Measurements from ENCODE around the gene SLC4A1. TPM values are rescaled to one million over a fixed set of nuclear protein-coding genes. Genes with fewer than 3 reads are reported as not detected.
"Not testable (repeated sequence)": the region's sequence is repeated elsewhere in the genome, so short reads cannot be mapped to it uniquely, and the experiment has no call there.

SLC4A1 gene
- total RNA-seq, 2 donors from 2014 or later, result 0.63 TPM; not detected in 1

DNA sequence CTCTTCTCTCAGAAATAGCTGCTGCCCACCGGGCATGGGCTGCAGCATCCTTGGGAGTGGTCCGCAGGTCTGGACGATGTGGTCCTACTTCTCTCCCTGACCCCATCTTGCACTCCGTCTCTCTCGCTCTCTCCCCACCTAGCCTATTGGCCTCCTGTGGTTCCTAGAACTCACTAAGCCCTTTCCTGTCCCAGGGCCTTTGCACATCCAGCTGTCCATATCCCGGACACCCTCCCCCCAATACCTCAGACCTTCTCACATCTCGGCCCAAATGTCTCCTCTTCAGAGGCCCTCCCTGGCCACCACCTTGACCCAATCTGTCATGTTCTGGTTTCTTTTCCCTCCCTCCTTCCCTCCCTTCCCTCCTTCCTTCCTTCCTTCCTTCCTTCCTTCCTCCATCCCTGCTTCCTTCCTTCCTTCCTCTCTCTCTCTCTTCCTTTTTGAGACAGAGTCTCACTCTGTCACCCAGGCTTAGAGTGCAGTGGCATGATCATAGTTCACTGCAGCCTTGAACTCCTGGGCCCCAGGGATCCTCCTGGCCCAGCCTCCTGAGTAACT, 4.5 kb downstream of the SLC4A1 start:
- DNase-seq, result no peak

DNA sequence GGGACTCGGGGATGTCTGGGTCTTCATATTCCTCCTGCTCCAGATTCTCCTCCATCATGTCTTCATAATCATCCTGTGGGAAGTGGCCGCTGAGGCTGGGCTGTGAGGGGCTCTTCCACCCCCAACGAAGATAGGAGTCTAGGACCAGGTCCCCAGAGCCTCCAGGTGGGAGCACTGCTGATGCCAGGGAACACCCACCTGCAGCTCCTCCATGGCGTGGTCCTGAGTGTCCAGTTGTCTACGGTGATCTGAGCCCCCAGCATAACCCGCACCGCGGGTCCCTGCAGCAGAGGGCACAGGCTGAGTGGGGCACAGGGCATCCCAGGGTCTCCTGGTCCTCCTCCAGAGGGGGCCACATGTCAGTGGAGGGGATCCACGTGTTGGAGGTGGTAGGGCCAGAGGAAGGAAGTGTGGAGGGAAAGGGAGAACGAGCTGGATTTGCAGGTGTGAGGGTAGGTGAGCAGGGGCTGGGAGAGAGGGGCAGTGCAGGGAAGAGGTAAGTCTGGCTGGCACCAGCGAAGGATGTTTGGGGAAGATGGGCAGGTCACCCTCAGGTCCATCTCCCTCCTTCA, 5.2 kb downstream of the SLC4A1 start:
- intact Hi-C loops (cut with DNase I), result no loop called here
- DNase-seq (no peak), ATAC-seq (no peak)

More for the DNA sequence above, 4.5 kb downstream of the SLC4A1 start:
- no peak for ATAC-seq
- intact Hi-C loops (cut with DNase I), result no loop called here

DNA sequence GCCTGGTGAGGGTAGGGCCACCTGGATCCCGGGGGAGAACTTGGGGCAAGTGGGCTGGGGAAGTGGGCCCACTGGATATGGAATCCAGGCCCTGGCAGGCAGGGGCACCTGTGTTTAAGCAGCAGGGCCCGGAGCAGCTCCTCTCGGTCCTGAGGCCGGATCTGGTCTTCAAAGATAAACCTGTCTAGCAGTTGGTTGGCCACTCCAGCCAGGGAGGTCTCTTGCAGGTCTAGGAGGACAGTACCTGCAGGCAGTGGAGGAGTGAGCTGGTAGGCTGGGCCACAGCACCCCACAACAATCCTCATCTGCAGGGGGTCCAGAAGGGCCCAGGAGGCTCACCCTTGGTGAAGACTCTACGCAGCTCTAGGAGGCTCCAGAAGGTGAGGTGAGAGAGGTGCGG, 7.6 kb downstream of the SLC4A1 start:
- DNase-seq, result no peak
- intact Hi-C loops (cut with DNase I), result no loop called here
- ATAC-seq, result no peak

DNA sequence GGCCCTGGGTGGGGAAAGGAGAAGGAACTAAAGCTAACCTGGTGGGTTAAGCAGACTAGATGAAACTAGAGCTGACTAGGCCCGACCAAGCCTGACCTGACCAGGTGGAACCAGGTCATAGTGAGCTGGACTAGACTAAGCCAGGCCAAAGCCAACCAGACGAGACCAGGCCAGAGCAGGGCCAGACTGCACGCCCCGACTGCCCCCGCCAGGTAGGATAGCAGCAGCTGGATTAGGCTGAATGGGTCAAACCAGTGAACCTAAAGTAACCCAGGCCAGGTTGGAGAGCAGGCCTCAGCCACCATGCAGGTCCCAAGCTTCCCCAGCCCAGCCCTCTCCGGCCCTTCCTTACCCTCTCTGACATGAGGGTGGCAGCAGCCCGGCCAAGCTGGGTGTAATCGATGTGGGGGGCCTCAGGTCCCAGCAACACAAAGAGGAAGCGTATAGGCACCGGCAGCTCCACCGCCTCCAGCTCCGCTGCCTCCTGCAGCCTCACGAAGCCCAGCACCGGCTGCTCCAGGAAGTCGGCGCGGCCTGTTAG, 9.1 kb downstream of the SLC4A1 start:
- intact Hi-C loops (cut with DNase I), result no loop called here
- ATAC-seq (no peak), DNase-seq (no peak)

- DNase-seq (no peak), ATAC-seq (no peak)
- intact Hi-C loops (cut with DNase I), result no loop called here
These were observed 9.8 kb downstream of the SLC4A1 start for GRCh38 chr17:44257815-44258760.

DNA sequence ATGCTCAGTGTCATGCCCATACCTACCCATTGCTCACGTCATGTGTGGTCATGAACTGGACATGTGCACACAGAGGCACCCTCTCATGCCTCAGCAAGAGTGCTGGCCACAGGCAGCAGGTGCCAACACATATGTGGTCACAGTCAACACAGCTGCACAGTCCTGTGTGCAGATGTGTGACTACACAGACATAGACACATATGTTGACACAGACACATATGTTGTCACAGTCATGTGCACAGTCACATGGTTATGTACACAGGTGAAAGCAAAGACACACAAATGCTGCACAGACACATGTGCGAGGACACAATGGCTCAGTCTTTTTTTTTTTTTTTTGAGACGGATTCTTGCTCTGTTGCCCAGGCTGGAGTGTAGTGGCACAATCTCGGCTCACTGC, 11.3 kb downstream of the SLC4A1 start:
- intact Hi-C loops (cut with DNase I), result no loop called here
- no peak for DNase-seq

GRCh38 chr17:44255915-44256314, 12.0 kb downstream of the SLC4A1 start:
- no peak for ATAC-seq
- no peak for DNase-seq
- intact Hi-C loops (cut with DNase I), result no loop called here

More for the DNA sequence above, 11.3 kb downstream of the SLC4A1 start:
- no peak for ATAC-seq

- DNase-seq (no peak), ATAC-seq (no peak)
- intact Hi-C loops (cut with DNase I), result no loop called here
These were observed 13.4 kb downstream of the SLC4A1 start for GRCh38 chr17:44254361-44255095.

- DNase-seq (no peak), ATAC-seq (no peak)
- intact Hi-C loops (cut with DNase I), result no loop called here
These were observed 14.9 kb downstream of the SLC4A1 start for GRCh38 chr17:44253006-44253405.

- DNase-seq (no peak), ATAC-seq (no peak)
- intact Hi-C loops (cut with DNase I), result no loop called here
These were observed 16.9 kb downstream of the SLC4A1 start for GRCh38 chr17:44251062-44251461.

DNA sequence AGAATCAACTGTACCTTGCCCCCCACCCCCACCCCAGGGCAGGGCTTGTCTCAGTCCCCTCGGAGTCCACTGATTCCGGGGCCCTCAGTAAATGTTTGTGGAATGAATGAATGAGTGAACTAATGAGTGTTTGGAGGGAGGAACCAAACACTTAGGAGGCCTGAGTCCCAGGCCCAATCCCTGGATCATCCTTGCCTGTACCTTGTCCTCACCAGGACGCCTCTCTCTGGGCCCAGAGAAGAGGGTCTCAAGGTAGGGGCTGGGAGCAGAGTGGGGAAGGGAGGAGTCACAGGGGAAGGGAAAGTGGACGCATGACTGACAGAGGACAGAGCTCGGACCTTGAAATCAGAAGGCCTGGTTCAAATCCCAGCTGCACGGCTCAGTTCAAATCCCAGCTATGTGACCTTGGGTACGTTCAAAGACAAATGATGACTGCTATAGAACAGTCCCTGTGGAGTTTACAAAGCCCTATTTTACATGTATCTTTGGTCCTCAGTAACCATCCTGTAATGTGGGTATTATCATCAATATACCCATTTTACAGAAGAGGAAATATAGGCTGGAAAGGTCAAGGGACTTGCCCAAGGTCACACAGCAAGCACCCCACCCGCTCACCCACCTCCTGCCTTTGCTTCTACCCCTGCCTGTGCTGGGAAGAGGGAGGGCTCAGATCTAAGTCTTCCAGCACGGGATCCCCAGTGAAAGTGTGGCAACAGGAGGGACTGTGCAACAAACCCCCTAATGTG, 18.3 kb downstream of the SLC4A1 start:
- intact Hi-C loops (cut with DNase I), result no loop called here
- DNase-seq, result no peak
- no peak for ATAC-seq

- DNase-seq, result no peak
- ATAC-seq, result no peak
- intact Hi-C loops (cut with DNase I), result no loop called here
These were observed 19.8 kb downstream of the SLC4A1 start for GRCh38 chr17:44247876-44248736.

DNA sequence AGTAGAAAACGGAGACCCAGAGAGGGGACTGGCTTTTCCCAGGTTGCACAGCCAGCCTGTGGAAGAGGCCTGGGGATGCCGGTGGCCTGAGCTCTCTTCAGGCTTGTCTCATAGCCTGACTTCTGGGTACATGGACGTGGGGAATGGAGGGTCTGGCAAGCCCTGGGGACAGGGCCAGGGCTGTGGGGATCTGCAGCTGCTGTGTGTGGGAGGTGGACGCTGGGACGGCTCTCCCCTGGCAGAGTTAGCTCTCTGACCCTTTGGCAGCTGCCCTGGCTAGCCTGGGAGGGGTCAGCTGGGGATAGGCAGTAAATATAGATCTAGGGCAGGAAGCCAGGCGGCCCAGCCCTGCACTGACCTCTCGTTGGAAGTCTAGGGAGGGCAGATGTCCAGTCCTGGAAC, 20.5 kb downstream of the SLC4A1 start:
- DNase-seq (peak; percentile 65), ATAC-seq (peak; percentile 83 to 88)
- intact Hi-C loops (cut with DNase I), result no loop called here

DNA sequence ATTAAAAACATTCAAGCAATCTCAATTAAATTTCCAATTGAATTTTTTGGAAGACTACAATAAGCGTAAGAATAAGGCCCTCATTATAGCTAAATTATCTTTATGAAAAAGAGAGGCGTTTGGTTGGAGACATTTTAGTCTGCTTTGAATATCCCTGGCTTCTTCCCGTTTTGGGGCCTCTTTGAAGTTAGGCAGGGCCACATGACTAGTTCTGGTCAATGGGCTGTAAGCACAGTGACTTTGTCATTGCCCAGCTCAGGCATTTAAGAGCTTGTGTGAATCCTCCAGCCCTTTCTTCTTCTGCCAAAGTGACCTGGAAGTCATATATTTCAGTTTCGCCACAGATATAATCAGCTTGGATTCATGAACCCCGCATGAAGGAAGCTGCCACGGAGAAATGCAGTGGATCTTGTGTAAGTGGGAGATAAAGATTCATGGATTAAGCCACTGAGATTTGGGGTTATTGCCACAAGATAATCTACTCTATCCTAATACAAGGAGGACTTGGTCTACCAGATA, 26.8 kb downstream of the SLC4A1 start:
- ATAC-seq (no peak), DNase-seq (no peak)
- intact Hi-C loops (cut with DNase I), result no loop called here

DNA sequence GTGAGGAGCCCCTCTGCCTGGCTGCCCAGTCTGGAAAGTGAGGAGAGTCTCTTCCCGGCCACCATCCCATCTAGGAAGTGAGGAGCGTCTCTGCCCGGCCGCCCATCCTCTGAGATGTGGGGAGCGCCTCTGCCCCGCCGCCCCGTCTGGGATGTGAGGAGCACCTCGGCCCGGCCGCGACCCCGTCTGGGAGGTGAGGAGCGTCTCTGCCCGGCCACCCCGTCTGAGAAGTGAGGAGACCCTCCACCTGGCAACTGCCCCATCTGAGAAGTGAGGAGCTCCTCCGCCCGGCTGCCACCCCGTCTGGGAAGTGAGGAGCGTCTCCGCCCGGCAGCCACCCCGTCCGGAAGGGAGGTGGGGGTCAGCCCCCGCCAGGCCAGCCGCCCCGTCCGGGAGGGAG, 30.0 kb downstream of the SLC4A1 start:
- intact Hi-C loops (cut with DNase I); ATAC-seq: not testable (repeated sequence)

DNA sequence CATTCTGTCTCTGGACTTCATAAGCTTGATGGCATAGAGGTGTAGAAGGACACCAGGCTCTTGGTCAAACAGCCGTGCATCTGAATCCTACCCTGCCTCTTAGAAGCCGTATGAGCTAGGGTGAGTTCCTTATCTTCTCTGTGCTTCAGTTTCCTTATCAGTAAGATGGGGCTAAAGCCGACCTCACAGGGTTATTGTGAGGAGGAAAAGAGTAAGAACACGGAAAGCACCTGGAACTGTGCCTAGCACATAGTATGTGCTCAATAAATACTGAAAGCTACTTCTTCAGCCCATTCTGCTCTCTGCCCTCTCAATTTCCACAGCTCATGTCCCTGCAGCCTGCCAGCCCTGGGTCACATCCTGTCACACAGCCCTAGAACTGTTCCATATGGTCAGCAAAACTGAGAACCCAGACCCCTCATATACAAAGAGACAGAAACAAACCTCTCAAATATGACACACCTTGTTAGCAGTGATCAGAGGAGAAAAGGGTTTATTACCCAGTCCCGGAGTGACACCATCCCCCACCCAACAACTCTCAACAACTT, 31.4 kb downstream of the SLC4A1 start:
- DNase-seq (no peak), ATAC-seq (no peak)
- intact Hi-C loops (cut with DNase I), result no loop called here

More for the DNA sequence above, 30.0 kb downstream of the SLC4A1 start:
- not testable (repeated sequence) for DNase-seq

GRCh38 chr17:44235583-44235936, 32.4 kb downstream of the SLC4A1 start:
- intact Hi-C loops (cut with DNase I), result no loop called here
- no peak for ATAC-seq

More at GRCh38 chr17:44235583-44235936, 32.4 kb downstream of the SLC4A1 start:
- DNase-seq, result no peak
